NCI-H2196 treated with DMSO at 0.1 percent for 48 hours (cell line): ENCODE data around the gene COA8.
A peak's percentile ranks its signal among the peaks of the same experiment; 100 is the strongest.
"Not testable (repeated sequence)": the region's sequence is repeated elsewhere in the genome, so short reads cannot be mapped to it uniquely, and the experiment has no call there.

ENCODE experiments used
- DNase-seq: peaks from one replicate; lab custom pipeline; 2025; ENCODE audit not compliant: unreplicated experiment; lab: John Stamatoyannopoulos, UW

Gene COA8

DNA sequence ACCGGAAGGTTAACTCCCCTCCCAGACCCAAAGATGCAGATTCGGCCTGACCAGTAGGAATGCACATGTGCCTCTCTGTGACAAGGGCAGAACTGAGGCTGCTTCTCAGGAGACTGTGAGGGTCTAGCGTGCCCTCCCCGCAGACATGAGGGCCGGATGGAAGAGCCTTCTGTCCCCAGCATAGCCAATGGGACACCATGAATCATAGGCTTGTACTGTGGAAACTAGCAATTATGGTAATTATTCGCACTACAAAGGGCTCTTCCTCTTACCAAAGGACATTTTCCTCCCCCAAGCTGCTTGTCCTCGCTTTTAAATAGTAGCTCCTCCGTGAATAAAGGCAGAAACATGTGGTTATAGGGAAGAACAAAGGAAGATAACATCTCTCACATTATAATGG lies 6.2 kb downstream of the COA8 start:
- no peak for DNase-seq

GRCh38 chr14:103569408-103569807 lies 6.6 kb downstream of the COA8 start:
- DNase-seq, result no peak

GRCh38 chr14:103574104-103574503 lies 11.3 kb downstream of the COA8 start:
- no peak for DNase-seq

- no peak for DNase-seq
Measured at GRCh38 chr14:103574707-103575285, 12.0 kb downstream of the COA8 start.

- DNase-seq, result peak; percentile 62
Measured at GRCh38 chr14:103576371-103577024, 13.7 kb downstream of the COA8 start.

- no peak for DNase-seq
Measured at GRCh38 chr14:103578401-103579075, 15.8 kb downstream of the COA8 start.

DNA sequence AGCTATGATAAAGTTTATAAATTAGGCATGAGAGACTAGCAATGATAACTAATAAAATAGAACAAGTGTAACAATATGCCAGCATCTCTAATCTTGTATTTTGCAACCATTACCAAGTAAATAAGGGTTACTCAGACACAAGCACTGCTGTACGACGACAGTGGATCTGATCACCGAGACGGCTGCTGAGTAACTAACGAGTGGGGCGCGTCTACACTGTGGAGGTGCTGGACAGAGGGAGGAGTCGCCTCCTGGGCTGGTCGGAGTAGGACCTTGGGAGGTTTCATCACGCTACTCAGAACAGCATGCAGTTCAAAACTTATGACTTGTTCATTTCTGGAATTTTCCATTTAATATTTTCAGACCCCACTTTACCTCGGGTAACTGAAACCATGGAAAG lies 18.4 kb downstream of the COA8 start:
- no peak for DNase-seq

DNA sequence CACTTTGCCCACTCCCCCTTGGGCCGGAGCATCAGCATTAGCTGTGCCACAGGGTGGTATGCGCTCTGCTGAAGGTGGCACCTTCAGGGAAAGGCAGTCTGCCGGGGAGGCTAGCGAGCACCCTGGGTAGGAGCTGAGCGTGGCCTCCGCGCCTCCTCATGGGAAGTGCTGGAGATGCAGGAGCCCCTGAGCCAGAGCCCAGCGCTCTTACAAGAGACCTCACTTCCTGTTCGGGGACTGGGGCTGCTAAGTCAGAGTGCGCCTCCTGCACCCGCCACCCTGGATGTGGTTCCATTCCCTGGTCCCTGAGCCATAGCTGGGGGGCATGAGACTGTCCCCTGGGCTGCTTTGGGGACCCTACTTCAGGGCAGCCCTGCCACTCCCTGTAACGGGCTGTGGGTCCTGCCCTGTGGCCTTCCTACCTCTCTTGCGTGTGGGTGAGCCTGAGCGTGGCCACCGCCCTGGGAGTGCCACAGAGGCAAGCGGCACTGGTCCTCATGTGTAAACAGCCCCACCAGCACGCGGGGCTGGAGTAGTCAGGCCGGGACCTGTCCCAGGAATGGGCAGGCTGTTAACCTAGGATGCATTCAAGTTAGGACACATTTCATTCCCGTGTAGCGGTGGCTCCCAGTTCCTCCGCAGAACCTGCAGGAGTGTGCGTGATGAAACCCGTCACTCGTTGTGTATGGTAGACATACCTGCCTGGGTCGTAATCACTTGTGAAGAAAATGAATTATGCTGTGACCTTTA lies 19.4 kb downstream of the COA8 start:
- DNase-seq, result no peak

- DNase-seq, result no peak
Measured at GRCh38 chr14:103584326-103584915, 21.7 kb downstream of the COA8 start.

GRCh38 chr14:103593577-103593976 lies 30.8 kb downstream of the COA8 start:
- DNase-seq, result no peak

GRCh38 chr14:103594265-103594664 lies 31.5 kb downstream of the COA8 start:
- DNase-seq, result no peak

- DNase-seq, result no peak
Measured at GRCh38 chr14:103597623-103598377, 35.0 kb downstream of the COA8 start.

DNA sequence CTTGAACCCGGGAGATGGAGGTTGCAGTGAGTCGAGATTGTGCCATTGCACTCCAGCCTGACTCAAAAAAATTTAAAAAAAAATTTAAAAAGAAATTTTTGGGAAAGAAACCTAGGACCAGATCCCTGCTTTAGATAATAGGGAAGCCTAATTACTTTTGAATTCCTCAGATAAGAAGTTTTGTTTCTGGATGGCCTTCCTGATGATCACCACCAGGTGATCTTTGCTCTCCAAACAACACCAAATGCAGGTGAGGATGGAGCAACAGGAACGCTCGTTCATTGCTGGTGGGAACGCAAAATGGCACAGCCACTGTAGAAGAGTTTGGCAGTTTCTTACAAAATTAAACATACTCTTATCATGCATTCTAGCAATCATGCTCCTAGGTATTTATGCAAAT lies 37.7 kb downstream of the COA8 start:
- DNase-seq, result no peak

- no peak for DNase-seq
Measured at GRCh38 chr14:103604620-103605019, 41.9 kb downstream of the COA8 start.

GRCh38 chr14:103606963-103607668 lies 44.4 kb downstream of the COA8 start:
- no peak for DNase-seq

DNA sequence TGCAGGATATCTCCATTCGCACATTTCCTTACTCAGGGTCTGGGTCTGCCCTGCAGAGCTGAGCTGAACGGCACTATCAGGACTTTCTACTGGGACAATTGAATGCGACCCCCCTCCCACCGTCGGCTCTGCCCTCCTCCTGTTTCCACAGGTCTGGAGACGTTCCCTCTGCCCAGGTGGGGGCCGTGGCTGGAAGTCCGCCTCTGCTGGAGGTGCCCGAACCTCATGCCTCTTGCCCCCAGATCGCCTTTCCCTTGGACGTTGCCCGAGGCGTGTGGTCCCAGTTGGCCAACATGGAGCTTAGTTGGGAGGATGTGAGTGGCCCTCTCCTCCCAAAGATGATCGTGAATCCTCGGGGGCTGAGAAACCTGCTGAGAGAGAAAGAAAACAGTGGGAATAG lies 45.1 kb downstream of the COA8 start:
- no peak for DNase-seq

DNA sequence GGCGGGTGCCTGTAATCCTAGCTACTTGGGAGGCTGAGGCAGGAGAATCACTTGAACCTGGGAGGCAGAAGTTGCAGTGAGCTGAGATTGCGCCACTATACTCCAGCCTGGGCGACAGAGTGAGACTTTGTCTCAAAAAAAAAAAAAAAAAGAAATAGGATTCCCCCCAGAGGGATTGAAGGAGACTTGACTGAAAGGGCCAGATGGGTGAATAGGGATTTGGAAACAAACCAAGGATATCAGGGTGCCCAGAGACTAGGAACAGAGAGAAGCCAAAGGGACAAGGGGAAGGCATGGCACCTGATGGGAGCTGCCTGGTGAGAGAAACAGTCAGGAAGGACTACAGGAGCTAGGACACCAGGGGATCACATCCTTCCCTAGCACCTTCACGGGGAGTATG lies 46.3 kb downstream of the COA8 start:
- not testable (repeated sequence) for DNase-seq

DNA sequence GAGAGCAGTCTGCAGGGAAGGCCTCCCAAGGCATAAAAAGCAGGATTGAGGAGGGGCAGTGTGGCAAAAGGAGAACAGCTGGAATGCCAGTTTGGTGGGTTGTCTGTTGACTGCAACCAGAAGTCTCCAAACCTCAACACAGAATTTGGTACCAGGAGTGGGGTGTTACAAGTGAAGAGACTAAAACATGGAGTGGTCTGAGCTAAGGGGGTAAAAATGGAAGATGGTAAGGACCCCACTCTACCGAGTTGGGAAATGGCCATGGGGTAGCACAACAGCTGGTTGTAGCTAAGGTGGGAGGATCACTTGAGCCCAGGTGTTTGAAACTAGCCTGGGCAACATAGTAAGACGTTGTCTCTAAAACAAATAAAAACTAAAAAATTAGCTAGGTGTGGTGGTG lies 48.5 kb downstream of the COA8 start:
- DNase-seq, result no peak

DNA sequence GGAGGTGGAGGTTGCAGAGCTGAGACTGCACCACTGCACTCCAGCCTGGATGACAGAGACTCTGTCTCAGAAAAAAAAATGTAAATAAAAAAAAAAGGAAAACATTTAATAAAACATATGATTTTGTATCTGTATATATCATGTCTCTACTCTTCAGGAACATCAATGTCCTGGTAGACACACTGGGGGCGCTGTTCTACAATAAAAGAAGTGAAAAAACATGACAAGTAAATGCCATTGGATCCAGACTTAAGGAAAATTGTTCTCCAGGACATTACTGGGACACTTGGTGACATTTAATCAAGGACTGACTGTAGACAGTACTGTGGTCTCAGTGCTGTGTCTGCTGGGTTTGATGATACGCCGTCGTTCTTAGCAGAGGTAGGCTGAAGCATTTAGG lies 50.8 kb downstream of the COA8 start:
- DNase-seq, result no peak

DNA sequence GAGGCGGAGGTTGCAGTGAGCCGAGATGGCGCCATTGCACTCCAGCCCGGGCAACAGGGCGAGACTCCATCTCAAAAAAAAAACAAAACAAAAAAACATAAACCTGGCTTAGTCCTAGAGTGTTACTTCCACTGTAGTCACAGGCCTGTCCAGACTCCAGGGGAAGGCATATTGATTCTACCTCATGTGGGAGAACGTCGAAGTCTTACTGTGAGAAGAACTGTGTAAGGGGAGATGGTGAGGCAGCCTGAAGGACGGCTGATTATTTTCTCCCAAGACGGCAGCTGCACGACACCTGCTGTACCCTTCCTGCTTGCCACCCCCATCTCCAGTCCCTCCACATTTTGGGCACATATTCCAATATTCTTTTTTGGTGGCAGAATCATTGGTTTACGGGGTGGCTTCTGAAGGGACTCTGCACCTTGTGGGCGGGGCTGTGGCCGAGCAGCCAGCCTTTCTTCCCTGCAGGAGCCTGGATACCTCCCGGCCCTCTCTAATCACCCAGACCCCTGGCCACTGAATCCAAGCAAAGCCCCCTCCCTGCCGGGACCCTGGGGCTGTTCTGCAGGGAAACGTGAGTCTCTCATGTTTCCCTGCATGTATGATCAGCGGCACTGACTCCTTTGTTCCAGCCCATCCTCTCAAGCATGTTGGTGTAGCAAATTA lies 54.0 kb downstream of the COA8 start:
- no peak for DNase-seq
